Trophoblast cell (in vitro differentiated cells and primary cell): ENCODE data around the gene AQP7.
"Not testable (repeated sequence)": the region's sequence is repeated elsewhere in the genome, so short reads cannot be mapped to it uniquely, and the experiment has no call there.

Source experiments
- DNase-seq, 2 donors: peaks; one replicate each; pipeline ENCODE4 v3.0.0-alpha.2; 2016
- H2AFZ ChIP-seq: 2 replicates; pipeline ENCODE4 v1.6.1; 2013; ENCODE audit warnings: low read length, moderate library complexity, mild to moderate bottlenecking; ENCODE audit not compliant: insufficient read depth, poor library complexity
- H2AK5ac ChIP-seq: 2 replicates; pipeline ENCODE4 v1.6.1; 2013; ENCODE audit warnings: mild to moderate bottlenecking, low read length
- H2BK120ac ChIP-seq: 2 replicates; pipeline ENCODE4 v1.6.1; 2013; ENCODE audit warnings: low read length, mild to moderate bottlenecking, moderate library complexity; ENCODE audit not compliant: insufficient read depth, poor library complexity
- H2BK12ac ChIP-seq: 2 replicates; pipeline ENCODE4 v1.6.1; 2013; ENCODE audit warnings: mild to moderate bottlenecking, low read length, moderate library complexity
- H2BK5ac ChIP-seq: 2 replicates; pipeline ENCODE4 v1.6.1; 2013; ENCODE audit warnings: low read length, low read depth, moderate library complexity, mild to moderate bottlenecking; ENCODE audit not compliant: poor library complexity
- H3K14ac ChIP-seq: 2 replicates; pipeline ENCODE4 v1.6.1; 2013; ENCODE audit warnings: mild to moderate bottlenecking, low read length
- H3K18ac ChIP-seq: 2 replicates; pipeline ENCODE4 v1.6.1; 2013; ENCODE audit warnings: mild to moderate bottlenecking, low read length
- H3K23ac ChIP-seq: 2 replicates; pipeline ENCODE4 v1.6.1; 2013; ENCODE audit warnings: low read length
- H3K27ac ChIP-seq: 2 replicates; pipeline ENCODE4 v1.5.1; 2013; ENCODE audit warnings: low read depth, mild to moderate bottlenecking, inconsistent platforms, low read length, moderate library complexity
- H3K27me3 ChIP-seq: 2 replicates; pipeline ENCODE4 v1.6.1; 2013; ENCODE audit warnings: inconsistent platforms, mild to moderate bottlenecking, low read length, moderate library complexity; ENCODE audit not compliant: insufficient read depth
- H3K36me3 ChIP-seq, 2 experiments: 1 replicate in 1 of 2; 2 replicates in 1 of 2; pipeline ENCODE4 v1.6.1; 2013; ENCODE audit warnings: low read length in 2 of 2, mild to moderate bottlenecking in 2 of 2, moderate library complexity in 1 of 2; ENCODE audit not compliant: insufficient read depth in 2 of 2, control insufficient read depth in 1 of 2
- H3K4ac ChIP-seq: 2 replicates; pipeline ENCODE4 v1.6.1; 2013; ENCODE audit warnings: low read depth, mild to moderate bottlenecking, low read length, moderate library complexity
- H3K4me1 ChIP-seq, 2 experiments: 1 replicate in 1 of 2; 2 replicates in 1 of 2; pipeline ENCODE4 v1.6.1; 2013; ENCODE audit warnings: low read length in 2 of 2, mild to moderate bottlenecking in 2 of 2, moderate library complexity in 1 of 2; ENCODE audit not compliant: insufficient read depth in 2 of 2, control insufficient read depth in 1 of 2
- H3K4me2 ChIP-seq: 2 replicates; pipeline ENCODE4 v1.6.1; 2013; ENCODE audit warnings: inconsistent platforms, mild to moderate bottlenecking, low read length, moderate library complexity
- H3K4me3 ChIP-seq: 2 replicates; pipeline ENCODE4 v1.5.1; 2013; ENCODE audit warnings: mild to moderate bottlenecking, low read depth, low read length, inconsistent platforms
- H3K79me1 ChIP-seq: one replicate; pipeline ENCODE4 v1.6.1; 2013; ENCODE audit warnings: low read length
- H3K79me2 ChIP-seq: 2 replicates; pipeline ENCODE4 v1.6.1; 2013; ENCODE audit warnings: low read length, mild to moderate bottlenecking; ENCODE audit not compliant: control insufficient read depth, insufficient read depth, poor library complexity
- H3K9ac ChIP-seq: 2 replicates; pipeline ENCODE4 v1.6.1; 2013; ENCODE audit warnings: mild to moderate bottlenecking, low read length
- H3K9me3 ChIP-seq: 2 replicates; pipeline ENCODE4 v1.6.1; 2013; ENCODE audit warnings: low read depth, mild to moderate bottlenecking, control low read depth, inconsistent platforms, low read length; ENCODE audit not compliant: insufficient read depth
- H4K12ac ChIP-seq: 2 replicates; pipeline ENCODE4 v1.6.1; 2013; ENCODE audit warnings: low read depth, mild to moderate bottlenecking, low read length, moderate library complexity
- H4K8ac ChIP-seq: 2 replicates; pipeline ENCODE4 v1.6.1; 2013; ENCODE audit warnings: low read depth, mild to moderate bottlenecking, low read length, moderate library complexity
- H4K91ac ChIP-seq: one replicate; pipeline ENCODE4 v1.6.1; 2013; ENCODE audit warnings: low read depth, mild to moderate bottlenecking, low read length, moderate library complexity
- WGBS: extraction: QIAGEN DNeasy Blood & Tissue Kit; methylation state at CpG from one replicate; pipeline ENCODE4 v1.1.7; 2013; ENCODE audit warnings: missing lambda C conversion rate; ENCODE audit not compliant: insufficient read length, insufficient coverage; ENCODE audit errors: extremely low coverage; 5-methylcytosine and 5-hydroxymethylcytosine counted together

AQP7 gene

DNA sequence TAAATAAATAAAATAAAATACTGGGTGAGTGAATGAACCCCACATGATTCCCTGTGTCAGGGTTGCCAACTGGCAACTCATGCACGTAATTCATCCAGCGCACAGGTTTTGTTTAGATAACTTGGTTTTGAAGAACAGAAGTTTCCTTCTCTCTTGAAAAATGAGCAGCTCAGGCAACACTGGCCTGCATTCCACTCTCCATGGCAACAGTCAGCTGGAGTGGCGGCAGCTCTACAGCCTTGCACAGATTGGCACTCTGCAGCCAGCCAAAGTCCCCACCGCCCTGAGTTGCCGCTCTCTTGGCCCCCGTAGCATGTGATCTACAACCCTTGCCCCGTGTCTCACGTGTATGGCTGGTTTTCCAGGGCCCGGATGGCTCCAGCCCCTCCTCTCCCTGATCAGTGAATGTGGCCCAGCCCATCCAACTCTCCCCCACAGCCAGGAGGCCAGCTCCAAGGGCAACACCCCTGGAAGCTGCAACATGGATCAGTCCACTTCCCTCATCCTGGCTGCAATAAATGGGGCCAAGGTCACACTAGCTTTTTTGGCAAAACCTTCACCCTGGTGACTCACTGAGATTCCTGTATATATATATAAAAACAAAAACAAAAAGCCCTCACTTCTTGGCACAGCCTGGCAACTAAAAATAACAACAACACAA is 11.1 kb downstream of the AQP7 start:
- H3K79me1 ChIP-seq, H3K23ac ChIP-seq, H3K14ac ChIP-seq, H3K4me1 ChIP-seq, H3K36me3 ChIP-seq, H3K27ac ChIP-seq, H4K12ac ChIP-seq, H3K18ac ChIP-seq, H4K8ac ChIP-seq, H2BK12ac ChIP-seq, H2BK120ac ChIP-seq, H3K9ac ChIP-seq, H3K9me3 ChIP-seq, H3K79me2 ChIP-seq, H3K4me3 ChIP-seq, H2BK5ac ChIP-seq, H3K4ac ChIP-seq, H3K27me3 ChIP-seq, H4K91ac ChIP-seq, H2AK5ac ChIP-seq: not testable (repeated sequence)
- DNase-seq, result peak; percentile 65 to 76
- H2AFZ ChIP-seq, result peak overlapping the region; percentile 17
- H3K4me2 ChIP-seq, result peak overlapping the region; percentile 16
- no CpG with 5 or more reads among the region's 9 CpGs for WGBS

DNA sequence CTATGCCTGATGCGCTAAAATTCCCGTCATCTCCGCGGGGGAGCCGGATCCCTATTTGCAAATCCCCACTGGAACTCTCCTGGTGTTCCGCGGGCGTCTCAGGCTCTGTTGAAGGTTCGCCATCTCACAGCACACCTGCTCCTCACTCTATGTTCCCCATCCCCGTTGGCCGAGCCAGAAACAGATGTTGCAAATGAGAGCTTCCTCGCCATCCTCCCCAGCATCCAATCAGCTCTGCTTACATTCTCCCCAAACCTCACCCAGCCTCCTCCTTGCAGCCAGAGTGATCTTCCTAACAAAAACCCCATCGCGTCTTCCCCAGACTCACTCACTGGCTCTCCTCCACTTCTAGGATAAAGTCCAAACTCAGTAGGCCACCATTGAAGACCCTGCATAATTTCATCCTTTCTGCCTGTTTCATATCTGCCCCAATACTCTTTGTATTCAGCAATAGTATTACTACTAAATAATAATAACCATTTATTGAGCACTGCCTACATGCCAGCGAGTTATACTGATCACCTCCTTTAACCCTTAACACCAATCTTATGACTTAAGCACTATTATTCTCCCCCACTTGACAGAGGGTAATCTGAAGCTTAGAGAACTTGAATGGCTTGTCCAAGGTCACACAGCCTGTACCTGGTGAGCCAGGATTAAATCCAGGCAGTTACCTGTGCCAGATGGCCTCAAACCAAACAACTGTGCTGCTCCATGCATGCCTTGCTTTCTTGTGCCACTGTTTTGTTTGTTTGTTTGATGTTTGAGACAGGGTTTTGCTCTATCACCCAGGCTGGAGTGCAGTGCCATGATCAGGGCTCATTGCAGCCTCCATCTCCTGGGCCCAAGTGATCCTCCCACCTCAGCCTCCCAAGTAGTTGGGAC is 14.0 kb downstream of the AQP7 start:
- no peak overlapping the region for H2BK5ac ChIP-seq
- no peak overlapping the region for H3K4me3 ChIP-seq
- no peak overlapping the region for H3K9ac ChIP-seq
- H4K91ac ChIP-seq, result no peak overlapping the region
- no peaks in the 10 kb centered on the region for H3K9me3 ChIP-seq
- H3K79me2 ChIP-seq, result no peaks in the 10 kb centered on the region
- H3K4ac ChIP-seq, result no peak overlapping the region
- H4K12ac ChIP-seq, result no peak overlapping the region
- no peak overlapping the region for H3K27ac ChIP-seq
- H3K27me3 ChIP-seq, result no peaks in the 10 kb centered on the region
- H2AK5ac ChIP-seq, result no peak overlapping the region
- no peak overlapping the region for H2BK120ac ChIP-seq
- H3K14ac ChIP-seq, result no peak overlapping the region
- H3K18ac ChIP-seq, result no peak overlapping the region
- H3K4me1 ChIP-seq, result peaks cover 3 to 10% of the 10 kb centered on the region in 2 experiments
- no peak for DNase-seq
- WGBS, result no CpG with 5 or more reads among the region's 15 CpGs
- no peak overlapping the region for H3K23ac ChIP-seq
- H2BK12ac ChIP-seq, result no peak overlapping the region
- H4K8ac ChIP-seq, result no peak overlapping the region
- no peaks in the 10 kb centered on the region for H3K79me1 ChIP-seq
- no peak overlapping the region for H3K4me2 ChIP-seq
- no peak overlapping the region for H2AFZ ChIP-seq
- no peaks in the 10 kb centered on the region for H3K36me3 ChIP-seq

DNA sequence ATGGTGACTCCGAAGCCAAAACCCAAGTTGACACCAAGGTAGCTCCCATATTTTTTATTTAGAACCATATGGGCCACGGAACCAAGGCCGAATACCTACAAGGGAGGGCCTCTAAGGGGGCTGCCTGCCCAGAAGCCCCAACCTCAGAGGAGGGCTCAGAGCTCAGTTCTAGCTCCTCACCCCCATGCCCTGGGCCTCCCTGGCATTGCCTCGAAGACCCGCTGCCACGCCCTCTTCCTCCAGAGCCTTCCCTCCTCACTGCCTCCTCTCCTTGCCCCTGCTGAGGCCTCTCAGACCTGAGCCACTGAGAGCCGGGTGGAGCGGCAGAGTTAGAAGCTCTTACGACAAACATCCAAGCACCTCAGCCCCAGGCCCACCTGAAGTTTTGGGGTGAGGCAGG is 15.4 kb downstream of the AQP7 start:
- not testable (repeated sequence) for H3K9me3 ChIP-seq, H3K23ac ChIP-seq, H2BK12ac ChIP-seq, H2AK5ac ChIP-seq, H3K79me2 ChIP-seq, H3K14ac ChIP-seq, H3K27me3 ChIP-seq, H3K9ac ChIP-seq, H3K27ac ChIP-seq, H4K12ac ChIP-seq, H3K4ac ChIP-seq, H3K18ac ChIP-seq, H4K91ac ChIP-seq, H2AFZ ChIP-seq, DNase-seq, H4K8ac ChIP-seq, H3K4me3 ChIP-seq, H3K4me1 ChIP-seq, H3K79me1 ChIP-seq, H2BK5ac ChIP-seq, H2BK120ac ChIP-seq, H3K4me2 ChIP-seq, H3K36me3 ChIP-seq
- no CpG with 5 or more reads among the region's 9 CpGs for WGBS

DNA sequence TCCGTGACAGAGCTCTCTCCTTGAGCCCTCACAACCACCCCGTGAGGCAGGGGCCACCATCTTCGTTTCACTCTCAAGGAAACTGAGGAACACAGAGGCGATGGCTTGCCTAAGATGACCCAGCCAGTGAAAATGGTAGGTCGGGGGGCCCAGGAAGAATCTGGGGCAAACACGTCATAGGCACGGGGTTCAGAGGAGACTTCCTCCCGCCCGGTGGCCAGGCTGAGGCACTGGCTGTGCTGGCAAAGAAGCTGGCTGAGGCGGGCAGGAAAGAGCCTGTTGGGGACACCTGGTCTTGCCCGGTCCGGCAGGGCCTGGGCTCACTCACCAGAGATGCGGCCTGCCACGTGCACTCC is 15.7 kb downstream of the AQP7 start:
- H4K91ac ChIP-seq, H4K12ac ChIP-seq, H3K9ac ChIP-seq, H2AK5ac ChIP-seq, H3K18ac ChIP-seq, H3K4me3 ChIP-seq, DNase-seq, H3K27me3 ChIP-seq, H3K4me1 ChIP-seq, H3K23ac ChIP-seq, H3K4ac ChIP-seq, H3K79me1 ChIP-seq, H3K79me2 ChIP-seq, H2BK12ac ChIP-seq, H3K9me3 ChIP-seq, H3K27ac ChIP-seq, H3K36me3 ChIP-seq, H2AFZ ChIP-seq, H2BK120ac ChIP-seq, H2BK5ac ChIP-seq, H4K8ac ChIP-seq, H3K4me2 ChIP-seq, H3K14ac ChIP-seq: not testable (repeated sequence)
- WGBS, result no CpG with 5 or more reads among the region's 14 CpGs
